SK-N-SH (cell line): ENCODE measurements around the gene CNOT1.

Experiments used
- CHD2 ChIP-seq: fragments of 150-350 bp; IDR thresholded peaks from 2 replicates; pipeline ENCODE4 v1.6.1; 2018; ENCODE audit warnings: low read length; ENCODE audit not compliant: partially characterized antibody
- EP300 ChIP-seq, 2 experiments: IDR thresholded peaks; 2 replicates each; pipeline versions ENCODE4 v1.4.0 to v1.6.1; 2012; ENCODE audit warnings: borderline replicate concordance in 1 of 2, low read depth in 1 of 2, low read length in 1 of 2
- FOXJ3 ChIP-seq: sonication (generic); formaldehyde crosslinking; IDR thresholded peaks from 2 replicates; pipeline ENCODE4 v1.5.1; 2020; ENCODE audit warnings: mild to moderate bottlenecking, missing genetic modification reagents
- GABPA ChIP-seq: IDR thresholded peaks from 2 replicates; pipeline ENCODE4 v1.4.0; 2012; ENCODE audit warnings: low read depth, mild to moderate bottlenecking
- JUND ChIP-seq: IDR thresholded peaks from 2 replicates; pipeline ENCODE4 v1.4.0; 2012
- NRF1 ChIP-seq: IDR thresholded peaks from 2 replicates; pipeline ENCODE4 v1.6.1; 2012; ENCODE audit warnings: low read depth, mild to moderate bottlenecking, low read length
- POLR2AphosphoS5 ChIP-seq: IDR thresholded peaks from 2 replicates; pipeline ENCODE4 v1.6.1; 2012; ENCODE audit warnings: low read depth, low read length
- RAD21 ChIP-seq: IDR thresholded peaks from 2 replicates; pipeline ENCODE4 v1.6.1; 2012; ENCODE audit warnings: mild to moderate bottlenecking, low read length
- SIN3A ChIP-seq: IDR thresholded peaks from 2 replicates; pipeline ENCODE4 v1.6.1; 2012; ENCODE audit warnings: low read depth, mild to moderate bottlenecking, low read length, moderate library complexity, borderline replicate concordance
- SMC3 ChIP-seq: IDR thresholded peaks from 2 replicates; pipeline ENCODE4 v1.6.1; 2012; ENCODE audit warnings: low read depth, low read length, improper control_type of control experiment
- TAF1 ChIP-seq: IDR thresholded peaks from 2 replicates; pipeline ENCODE4 v1.6.1; 2012; ENCODE audit warnings: low read depth, mild to moderate bottlenecking, low read length, moderate library complexity, borderline replicate concordance
- YY1 ChIP-seq: IDR thresholded peaks from 2 replicates; pipeline ENCODE4 v1.4.0; 2012; ENCODE audit warnings: low read depth, mild to moderate bottlenecking
- TF ChIP-seq, protein P1 (sequence below): fragments of 200-600 bp; sonication (generic); IDR thresholded peaks from 2 replicates; pipeline ENCODE4 v1.6.1; 2017; ENCODE audit warnings: antibody characterized with exemption, mild to moderate bottlenecking, moderate library complexity
- TF ChIP-seq, protein P2 (sequence below): fragments of 150-350 bp; IDR thresholded peaks from 2 replicates; pipeline ENCODE4 v1.6.1; 2017; ENCODE audit warnings: antibody characterized with exemption, low read length, low read depth, borderline replicate concordance

DNA sequence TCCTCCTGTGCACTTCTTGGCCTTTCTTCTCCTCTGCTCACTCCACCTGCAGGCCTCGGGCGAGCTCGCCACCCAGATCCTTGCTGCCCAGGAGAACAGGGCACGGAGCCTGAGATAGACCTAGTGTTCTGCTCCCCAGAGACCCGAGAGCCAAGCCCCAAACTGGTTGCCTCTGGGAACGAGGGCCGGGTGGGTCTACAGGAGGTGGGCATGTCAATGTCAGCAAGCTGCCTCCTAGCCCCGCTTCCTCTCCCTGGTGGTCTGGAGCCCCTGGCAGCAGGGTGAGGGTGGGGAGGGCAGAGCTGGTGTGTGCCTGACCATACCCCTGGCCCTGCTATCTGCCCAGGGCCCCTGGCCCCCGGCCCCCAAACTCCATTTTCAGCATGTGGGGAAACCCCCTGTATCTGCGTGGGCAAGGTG lies 130.5 kb downstream of the CNOT1 start:
- TF ChIP-seq NRF1 (no peak), RAD21 (no peak), FOXJ3 (CRISPR knock-in tag) (no peak), JUND (no peak), SIN3A (no peak), YY1 (no peak), SMC3 (no peak), CHD2 (no peak), EP300 (IDR thresholded peaks at IDR 0.05; ENCODE audit: borderline replicate concordance in 1 of 2, low read depth in 1 of 2, low read length in 1 of 2) (no peak), TAF1 (no peak), GABPA (no peak), POLR2AphosphoS5 (no peak)
- TF ChIP-seq, protein P1, sequence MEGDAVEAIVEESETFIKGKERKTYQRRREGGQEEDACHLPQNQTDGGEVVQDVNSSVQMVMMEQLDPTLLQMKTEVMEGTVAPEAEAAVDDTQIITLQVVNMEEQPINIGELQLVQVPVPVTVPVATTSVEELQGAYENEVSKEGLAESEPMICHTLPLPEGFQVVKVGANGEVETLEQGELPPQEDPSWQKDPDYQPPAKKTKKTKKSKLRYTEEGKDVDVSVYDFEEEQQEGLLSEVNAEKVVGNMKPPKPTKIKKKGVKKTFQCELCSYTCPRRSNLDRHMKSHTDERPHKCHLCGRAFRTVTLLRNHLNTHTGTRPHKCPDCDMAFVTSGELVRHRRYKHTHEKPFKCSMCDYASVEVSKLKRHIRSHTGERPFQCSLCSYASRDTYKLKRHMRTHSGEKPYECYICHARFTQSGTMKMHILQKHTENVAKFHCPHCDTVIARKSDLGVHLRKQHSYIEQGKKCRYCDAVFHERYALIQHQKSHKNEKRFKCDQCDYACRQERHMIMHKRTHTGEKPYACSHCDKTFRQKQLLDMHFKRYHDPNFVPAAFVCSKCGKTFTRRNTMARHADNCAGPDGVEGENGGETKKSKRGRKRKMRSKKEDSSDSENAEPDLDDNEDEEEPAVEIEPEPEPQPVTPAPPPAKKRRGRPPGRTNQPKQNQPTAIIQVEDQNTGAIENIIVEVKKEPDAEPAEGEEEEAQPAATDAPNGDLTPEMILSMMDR = no peak
- TF ChIP-seq, protein P2, sequence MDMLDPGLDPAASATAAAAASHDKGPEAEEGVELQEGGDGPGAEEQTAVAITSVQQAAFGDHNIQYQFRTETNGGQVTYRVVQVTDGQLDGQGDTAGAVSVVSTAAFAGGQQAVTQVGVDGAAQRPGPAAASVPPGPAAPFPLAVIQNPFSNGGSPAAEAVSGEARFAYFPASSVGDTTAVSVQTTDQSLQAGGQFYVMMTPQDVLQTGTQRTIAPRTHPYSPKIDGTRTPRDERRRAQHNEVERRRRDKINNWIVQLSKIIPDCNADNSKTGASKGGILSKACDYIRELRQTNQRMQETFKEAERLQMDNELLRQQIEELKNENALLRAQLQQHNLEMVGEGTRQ = no peak
